Measurements from ENCODE around the gene RNF224.

DNA sequence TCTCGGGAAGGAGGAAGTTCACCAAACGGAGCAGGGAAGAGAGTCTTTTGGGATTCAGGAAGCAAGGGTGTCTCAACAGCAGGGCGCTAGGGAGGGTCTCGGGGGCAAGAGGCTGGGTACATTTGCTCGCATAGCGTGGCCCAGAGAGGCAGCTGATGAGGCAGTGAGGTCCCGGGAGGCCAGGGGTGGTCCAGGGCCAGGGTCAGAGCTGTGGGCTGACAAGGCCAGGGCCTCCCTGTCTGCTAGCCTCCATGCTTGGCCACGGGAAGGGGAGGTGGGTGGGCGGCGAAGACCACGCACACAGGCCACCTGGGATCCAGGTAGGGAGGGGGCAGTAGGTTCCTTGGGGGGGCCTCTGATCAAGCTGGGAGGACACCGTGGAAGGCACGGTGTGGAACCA lies 15.8 kb upstream of the RNF224 start:
- no peak for TF ChIP-seq POLR2A (IDR thresholded peaks at IDR 0.05)
- no peak for TF ChIP-seq CTCF (IDR thresholded peaks at IDR 0.05)
